Measurements from ENCODE around the gene SUMO1. TPM values are rescaled to one million over a fixed set of nuclear protein-coding genes. Genes with fewer than 3 reads are reported as not detected.

The SUMO1 gene
- total RNA-seq, 2 experiments from 2014 or later = 114 to 115 TPM

GRCh38 chr2:202196727-202197126 is 41.7 kb downstream of the SUMO1 start:
- TF ChIP-seq, protein P1, sequence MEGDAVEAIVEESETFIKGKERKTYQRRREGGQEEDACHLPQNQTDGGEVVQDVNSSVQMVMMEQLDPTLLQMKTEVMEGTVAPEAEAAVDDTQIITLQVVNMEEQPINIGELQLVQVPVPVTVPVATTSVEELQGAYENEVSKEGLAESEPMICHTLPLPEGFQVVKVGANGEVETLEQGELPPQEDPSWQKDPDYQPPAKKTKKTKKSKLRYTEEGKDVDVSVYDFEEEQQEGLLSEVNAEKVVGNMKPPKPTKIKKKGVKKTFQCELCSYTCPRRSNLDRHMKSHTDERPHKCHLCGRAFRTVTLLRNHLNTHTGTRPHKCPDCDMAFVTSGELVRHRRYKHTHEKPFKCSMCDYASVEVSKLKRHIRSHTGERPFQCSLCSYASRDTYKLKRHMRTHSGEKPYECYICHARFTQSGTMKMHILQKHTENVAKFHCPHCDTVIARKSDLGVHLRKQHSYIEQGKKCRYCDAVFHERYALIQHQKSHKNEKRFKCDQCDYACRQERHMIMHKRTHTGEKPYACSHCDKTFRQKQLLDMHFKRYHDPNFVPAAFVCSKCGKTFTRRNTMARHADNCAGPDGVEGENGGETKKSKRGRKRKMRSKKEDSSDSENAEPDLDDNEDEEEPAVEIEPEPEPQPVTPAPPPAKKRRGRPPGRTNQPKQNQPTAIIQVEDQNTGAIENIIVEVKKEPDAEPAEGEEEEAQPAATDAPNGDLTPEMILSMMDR (IDR thresholded peaks at IDR 0.05) = no peak
- Mint-ChIP-seq H3K36me3 (ENCODE audit: low read depth) (no peaks in the 10 kb centered on the region), H3K4me1 (ENCODE audit: low read depth) (peaks cover 2% of the 10 kb centered on the region), H3K27me3 (peaks cover 2% of the 10 kb centered on the region), H3K9me3 (no peaks in the 10 kb centered on the region), H3K4me3 (no peak overlapping the region), H3K27ac (no peak overlapping the region)
- intact Hi-C loops (cut with micrococcal nuclease) = no loop called here
- DNase-seq (no peak), ATAC-seq (no peak)
- ChIA-PET CTCF (no interaction called here), POLR2A (no interaction called here)

- CTCF ChIA-PET = interaction anchor here (0.8 kb wide), 1 partner anchor 334 kb away, joined by 3 read pairs; no protein-coding TSS in a partner anchor
- intact Hi-C loops (cut with micrococcal nuclease) = no loop called here
- Mint-ChIP-seq H3K4me3 (no peak overlapping the region), H3K4me1 (ENCODE audit: low read depth) (peaks cover 2% of the 10 kb centered on the region), H3K36me3 (ENCODE audit: low read depth) (no peaks in the 10 kb centered on the region), H3K27me3 (peaks cover 4% of the 10 kb centered on the region), H3K27ac (no peak overlapping the region), H3K9me3 (no peaks in the 10 kb centered on the region)
- no peak for DNase-seq
- TF ChIP-seq, protein P1 (IDR thresholded peaks at IDR 0.05) = no peak
- POLR2A ChIA-PET = interaction anchor here (0.6 kb wide), 1 partner anchor 334 kb away, joined by 9 read pairs; no protein-coding TSS in a partner anchor
- ATAC-seq = no peak
Measured at GRCh38 chr2:202194418-202194817, 44.0 kb downstream of the SUMO1 start.

DNA sequence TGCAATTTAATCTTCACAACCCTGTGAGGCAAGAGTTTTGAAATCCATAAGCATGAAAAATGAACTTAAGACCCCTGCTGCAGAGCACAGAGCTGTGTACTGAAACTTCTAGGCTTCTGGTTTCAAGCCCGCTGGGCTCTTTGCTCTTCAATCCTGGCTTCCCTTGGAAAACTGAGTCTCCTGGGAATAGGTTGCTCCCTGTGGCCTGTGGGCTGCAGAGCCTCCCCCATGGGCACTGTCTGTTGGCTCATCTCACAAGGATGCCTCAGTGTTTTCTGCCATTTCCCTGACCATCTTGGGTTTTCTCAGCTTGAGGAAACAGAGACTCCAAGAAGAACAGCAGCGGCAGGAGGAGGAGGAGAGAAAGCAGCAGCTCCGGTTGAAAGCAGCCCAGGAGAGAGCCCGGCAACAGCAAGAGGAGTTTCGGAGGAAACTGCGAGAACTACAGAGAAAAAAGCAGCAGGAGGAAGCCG is 44.5 kb downstream of the SUMO1 start:
- no peak overlapping the region for H3K4me3 Mint-ChIP-seq
- TF ChIP-seq, protein P1 (IDR thresholded peaks at IDR 0.05) = no peak
- ATAC-seq = no peak

GRCh38 chr2:202193305-202193704 is 45.1 kb downstream of the SUMO1 start:
- Mint-ChIP-seq H3K9me3 (no peaks in the 10 kb centered on the region), H3K4me3 (no peak overlapping the region), H3K36me3 (ENCODE audit: low read depth) (no peaks in the 10 kb centered on the region), H3K27me3 (peaks cover 4% of the 10 kb centered on the region), H3K27ac (no peak overlapping the region), H3K4me1 (ENCODE audit: low read depth) (peaks cover 2% of the 10 kb centered on the region)
- TF ChIP-seq, protein P1 (IDR thresholded peaks at IDR 0.05) = no peak
- ATAC-seq (no peak), DNase-seq (no peak)
- POLR2A ChIA-PET = no interaction called here
- intact Hi-C loops (cut with micrococcal nuclease) = no loop called here
- CTCF ChIA-PET = interaction anchor here (4.1 kb wide), 1 partner anchor 15 kb away, joined by 18 read pairs; no protein-coding TSS in a partner anchor

More for the DNA sequence above, 44.5 kb downstream of the SUMO1 start:
- POLR2A ChIA-PET = no interaction called here
- Mint-ChIP-seq H3K9me3 (no peaks in the 10 kb centered on the region), H3K27me3 (peaks cover 4% of the 10 kb centered on the region), H3K36me3 (ENCODE audit: low read depth) (no peaks in the 10 kb centered on the region), H3K27ac (no peak overlapping the region), H3K4me1 (ENCODE audit: low read depth) (peaks cover 2% of the 10 kb centered on the region)
- CTCF ChIA-PET = interaction anchor here (0.8 kb wide), 1 partner anchor 334 kb away, joined by 3 read pairs; no protein-coding TSS in a partner anchor
- intact Hi-C loops (cut with micrococcal nuclease) = no loop called here
- no peak for DNase-seq

GRCh38 chr2:202187570-202187969 is 50.8 kb downstream of the SUMO1 start:
- Mint-ChIP-seq H3K27me3 (peaks cover 5% of the 10 kb centered on the region), H3K27ac (no peak overlapping the region), H3K4me3 (no peak overlapping the region), H3K4me1 (ENCODE audit: low read depth) (no peaks in the 10 kb centered on the region), H3K36me3 (ENCODE audit: low read depth) (no peaks in the 10 kb centered on the region), H3K9me3 (no peaks in the 10 kb centered on the region)
- TF ChIP-seq, protein P1 (IDR thresholded peaks at IDR 0.05) = no peak
- intact Hi-C loops (cut with micrococcal nuclease) = no loop called here
- CTCF ChIA-PET = interaction anchor here (1.0 kb wide), 1 partner anchor 9 kb away, joined by 3 read pairs; no protein-coding TSS in a partner anchor
- DNase-seq = no peak
- POLR2A ChIA-PET = no interaction called here
- no peak for ATAC-seq
